Body of pancreas (tissue), 4 donors: Measurements from ENCODE around the gene PLEK.

ENCODE experiments used
- POLR2A ChIP-seq, 3 donors: fragments of 450-650 bp; IDR thresholded peaks; one replicate each; pipeline ENCODE4 v1.6.1; 2016; ENCODE audit warnings: antibody characterized with exemption in 3 of 3, mild to moderate bottlenecking in 2 of 3
- TF ChIP-seq, protein P1 (sequence below), 7 experiments: fragments of 450-650 bp in 4 of 7; fragments of 200-600 bp in 3 of 7; sonication (generic) in 3 of 7; IDR thresholded peaks; one replicate each; pipeline ENCODE4 v1.5.1; 2016 to 2019; ENCODE audit warnings: antibody characterized with exemption in 7 of 7

DNA sequence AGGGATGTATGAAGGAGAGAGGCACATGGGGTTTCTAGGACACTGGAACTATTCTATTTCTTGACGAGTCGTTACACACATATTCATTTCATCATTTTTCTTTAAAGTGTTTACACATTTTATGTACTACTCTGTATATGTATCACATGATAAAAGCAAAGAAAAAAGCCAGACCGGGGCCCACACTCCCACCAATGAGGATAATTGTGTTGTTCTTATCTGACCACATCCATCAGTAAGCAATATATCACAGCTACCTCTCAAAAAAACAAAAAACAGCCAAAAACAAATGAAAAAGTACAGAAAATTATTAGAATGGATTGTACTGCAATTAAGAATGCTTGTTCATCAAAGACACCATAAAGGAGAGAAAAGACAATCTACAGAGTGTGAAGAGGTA, 31.2 kb upstream of the PLEK start:
- TF ChIP-seq, protein P1, sequence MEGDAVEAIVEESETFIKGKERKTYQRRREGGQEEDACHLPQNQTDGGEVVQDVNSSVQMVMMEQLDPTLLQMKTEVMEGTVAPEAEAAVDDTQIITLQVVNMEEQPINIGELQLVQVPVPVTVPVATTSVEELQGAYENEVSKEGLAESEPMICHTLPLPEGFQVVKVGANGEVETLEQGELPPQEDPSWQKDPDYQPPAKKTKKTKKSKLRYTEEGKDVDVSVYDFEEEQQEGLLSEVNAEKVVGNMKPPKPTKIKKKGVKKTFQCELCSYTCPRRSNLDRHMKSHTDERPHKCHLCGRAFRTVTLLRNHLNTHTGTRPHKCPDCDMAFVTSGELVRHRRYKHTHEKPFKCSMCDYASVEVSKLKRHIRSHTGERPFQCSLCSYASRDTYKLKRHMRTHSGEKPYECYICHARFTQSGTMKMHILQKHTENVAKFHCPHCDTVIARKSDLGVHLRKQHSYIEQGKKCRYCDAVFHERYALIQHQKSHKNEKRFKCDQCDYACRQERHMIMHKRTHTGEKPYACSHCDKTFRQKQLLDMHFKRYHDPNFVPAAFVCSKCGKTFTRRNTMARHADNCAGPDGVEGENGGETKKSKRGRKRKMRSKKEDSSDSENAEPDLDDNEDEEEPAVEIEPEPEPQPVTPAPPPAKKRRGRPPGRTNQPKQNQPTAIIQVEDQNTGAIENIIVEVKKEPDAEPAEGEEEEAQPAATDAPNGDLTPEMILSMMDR (IDR thresholded peaks at IDR 0.05): no peak
- TF ChIP-seq POLR2A (IDR thresholded peaks at IDR 0.05): no peak
